NCI-H446 treated with DMSO at 0.1 percent for 48 hours (cell line): ENCODE results near the gene YES1.

Experiments used
- DNase-seq: peaks from one replicate; lab custom pipeline; 2025; lab: John Stamatoyannopoulos, UW

The YES1 gene

GRCh38 chr18:811892-812375 lies at the start of gene YES1:
YES1 (minus strand) TSS chr18:812242; CDS start chr18:756827, 55,415 bp downstream.
- no peak for DNase-seq

DNA sequence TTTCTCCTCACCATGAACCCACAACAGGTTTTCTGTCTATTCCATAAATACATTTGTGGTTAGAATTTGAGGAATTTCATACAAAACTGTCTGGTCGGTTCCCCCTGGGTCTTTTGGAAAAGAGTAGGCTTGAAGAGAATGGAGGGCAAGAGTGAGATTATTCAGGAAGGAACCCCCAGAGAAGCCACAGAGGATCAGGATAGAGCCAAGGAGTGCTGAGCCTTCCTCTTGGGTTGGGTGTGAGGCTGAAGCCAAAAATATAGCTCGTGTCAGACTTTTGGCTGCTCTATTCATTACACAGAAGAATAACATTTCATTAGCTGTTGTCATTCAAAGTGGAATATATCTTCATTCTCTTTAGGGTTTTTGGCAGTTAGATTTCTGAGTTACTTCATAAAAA lies 45.9 kb upstream of the YES1 start:
- no peak for DNase-seq

DNA sequence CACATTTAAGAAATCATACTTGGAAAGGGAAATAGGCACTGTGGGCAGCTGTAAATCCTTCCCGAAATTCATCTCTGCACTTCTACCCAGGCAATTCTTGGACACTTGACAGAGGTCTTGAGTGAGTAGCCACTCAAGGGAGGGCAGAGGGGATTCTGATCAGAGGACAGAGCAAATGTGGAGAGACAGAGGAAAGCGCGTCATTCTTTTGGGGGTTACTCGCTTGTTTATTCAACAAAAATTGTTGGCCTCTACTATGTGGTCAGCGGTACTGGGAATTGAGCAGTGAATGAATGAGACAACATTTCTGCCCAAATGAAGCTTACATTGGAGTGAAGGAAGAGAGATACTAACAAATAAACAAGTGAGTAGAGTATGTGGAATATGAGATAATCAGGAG lies 41.4 kb upstream of the YES1 start:
- DNase-seq = no peak

DNA sequence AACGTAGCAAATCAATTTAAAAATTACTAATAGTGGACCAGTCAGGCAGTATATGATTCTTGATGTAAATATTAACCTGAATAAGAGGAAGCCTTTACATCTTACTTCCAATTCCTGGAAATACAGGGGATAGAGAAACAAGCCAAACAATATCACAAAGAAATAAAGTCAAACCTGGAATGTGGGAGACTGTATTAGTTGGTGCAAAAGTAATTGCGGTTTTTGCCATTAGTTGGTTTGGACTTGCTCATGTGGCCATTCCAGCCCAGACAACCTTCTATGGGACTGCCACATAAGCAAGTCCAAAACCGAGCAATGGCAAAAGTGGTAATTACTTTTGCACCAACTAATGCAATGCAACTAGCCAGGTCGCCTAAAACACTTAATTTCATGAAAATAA lies 38.9 kb upstream of the YES1 start:
- no peak for DNase-seq

- DNase-seq = no peak
Observed at GRCh38 chr18:849021-849420, 37.0 kb upstream of the YES1 start.

GRCh38 chr18:848062-848861 lies 36.2 kb upstream of the YES1 start:
- no peak for DNase-seq

DNA sequence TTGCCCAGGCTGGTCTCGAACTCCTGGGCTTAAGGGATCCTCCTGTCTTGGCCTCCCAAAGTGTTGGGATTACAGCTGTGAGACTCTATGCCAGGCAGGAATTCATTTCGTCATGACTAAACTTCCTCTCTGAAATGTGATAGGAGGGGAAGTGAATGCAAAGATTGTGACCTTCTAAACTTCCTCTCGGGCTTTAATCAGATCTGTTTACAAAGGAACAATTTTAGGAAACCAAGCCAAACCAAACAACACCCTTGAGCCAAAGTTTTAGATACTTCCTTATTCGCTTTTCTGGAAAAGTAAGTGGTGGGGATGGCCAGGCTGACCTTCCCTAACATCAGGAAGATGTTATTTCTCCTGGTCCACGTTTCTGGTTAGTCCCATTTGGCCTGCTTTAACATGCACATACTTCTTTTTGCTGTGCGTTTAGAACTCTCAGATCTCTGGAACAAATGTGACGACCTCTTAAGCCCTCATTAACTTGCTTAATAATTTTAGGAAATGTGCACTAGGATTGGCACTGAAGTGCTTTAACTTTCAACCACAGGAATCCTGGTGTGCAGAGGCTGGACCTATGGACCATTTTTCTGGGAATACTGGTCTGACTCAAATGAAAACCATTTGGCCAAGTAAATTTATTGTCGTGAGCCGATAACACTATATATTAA lies 33.2 kb upstream of the YES1 start:
- no peak for DNase-seq

DNA sequence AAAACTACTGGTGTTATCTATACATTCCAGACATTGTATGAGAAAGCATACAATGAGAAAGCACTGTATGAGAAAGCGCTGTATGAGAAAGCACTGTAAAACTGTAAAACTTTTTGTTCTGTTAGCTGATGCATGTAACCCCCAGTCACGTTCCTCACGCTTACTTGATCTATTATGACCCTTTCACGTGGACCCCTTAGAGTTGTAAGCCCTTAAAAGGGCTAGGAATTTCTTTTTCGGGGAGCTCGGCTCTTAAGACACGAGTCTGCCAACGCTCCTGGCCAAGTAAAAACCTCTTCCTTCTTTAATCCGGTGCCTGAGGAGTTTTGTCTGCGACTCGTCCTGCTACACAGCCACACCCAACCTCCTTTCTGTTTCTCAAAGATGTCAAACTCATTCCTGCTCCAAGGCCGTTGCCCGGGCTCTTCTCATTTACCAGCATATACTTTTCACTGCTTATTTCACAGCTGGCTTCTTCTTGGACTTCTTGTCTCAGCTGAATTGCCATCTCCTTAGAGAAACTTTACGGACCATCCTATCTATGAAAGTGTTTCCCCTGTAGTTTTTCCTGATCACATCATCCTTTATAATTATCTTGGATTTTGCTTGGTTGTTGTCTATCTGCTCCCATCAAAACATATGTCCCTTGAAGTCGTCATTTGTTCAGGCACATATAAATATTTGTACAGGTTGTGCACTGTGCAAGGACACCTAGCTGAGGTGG lies 29.8 kb upstream of the YES1 start:
- DNase-seq = no peak

DNA sequence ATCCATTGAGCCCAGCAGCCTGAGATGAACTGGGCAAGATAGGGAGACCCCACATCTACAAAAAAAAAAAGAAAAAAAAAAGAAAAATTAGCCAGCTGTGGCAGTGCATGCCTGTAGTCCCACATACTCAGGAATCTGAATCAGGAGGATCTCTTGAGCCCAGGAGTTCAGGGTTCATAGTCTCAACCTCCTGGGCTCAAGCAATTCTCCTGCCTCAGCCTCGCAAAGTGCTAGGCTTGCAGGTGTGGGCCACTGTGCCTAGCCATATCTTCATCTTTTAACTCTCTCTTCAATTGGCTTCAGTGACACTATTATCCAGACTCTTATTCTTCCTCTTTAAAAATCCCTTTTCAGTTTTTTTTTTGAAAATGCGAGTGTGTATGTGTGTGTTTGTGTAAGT lies 28.5 kb upstream of the YES1 start:
- DNase-seq = no peak

- DNase-seq = no peak
Observed at GRCh38 chr18:840023-840408, 28.0 kb upstream of the YES1 start.

DNA sequence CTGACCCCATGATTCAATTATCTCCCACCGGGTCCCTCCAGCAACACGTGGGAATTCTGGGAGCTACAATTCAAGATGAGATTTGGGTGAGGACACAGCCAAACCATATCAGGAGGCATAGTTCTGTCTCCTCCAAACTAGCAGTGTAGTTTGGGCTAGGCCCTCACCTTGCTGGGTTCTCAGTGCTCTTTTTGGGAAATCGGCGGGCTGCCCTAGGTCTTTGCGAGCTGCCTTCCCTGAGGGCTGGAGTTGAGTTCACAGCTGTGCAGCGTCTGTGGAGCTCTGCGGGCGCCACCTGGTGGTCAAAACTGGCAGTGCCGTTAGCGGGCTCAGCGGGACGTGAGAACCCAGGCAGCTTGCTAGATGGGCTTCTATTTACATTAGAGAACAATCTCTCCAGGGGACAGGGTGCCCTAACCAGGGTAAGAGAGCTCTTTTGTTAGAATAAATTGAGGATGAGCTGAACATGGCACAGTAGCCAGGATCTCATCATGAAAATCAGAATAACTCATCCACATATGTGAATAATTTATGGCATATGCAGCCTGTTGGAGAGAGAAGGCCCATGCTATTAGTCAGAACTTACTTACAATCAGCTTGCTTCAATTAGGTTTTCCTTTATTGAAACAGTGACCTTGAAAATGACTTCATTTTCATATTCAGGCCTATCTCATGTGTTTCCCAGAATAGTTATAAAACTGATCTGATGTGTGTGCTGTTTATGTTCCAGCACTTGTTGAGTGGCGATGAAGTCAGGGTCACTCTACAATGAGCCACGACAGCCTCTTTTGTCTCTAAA lies 27.4 kb upstream of the YES1 start:
- peak; percentile 28 for DNase-seq

DNA sequence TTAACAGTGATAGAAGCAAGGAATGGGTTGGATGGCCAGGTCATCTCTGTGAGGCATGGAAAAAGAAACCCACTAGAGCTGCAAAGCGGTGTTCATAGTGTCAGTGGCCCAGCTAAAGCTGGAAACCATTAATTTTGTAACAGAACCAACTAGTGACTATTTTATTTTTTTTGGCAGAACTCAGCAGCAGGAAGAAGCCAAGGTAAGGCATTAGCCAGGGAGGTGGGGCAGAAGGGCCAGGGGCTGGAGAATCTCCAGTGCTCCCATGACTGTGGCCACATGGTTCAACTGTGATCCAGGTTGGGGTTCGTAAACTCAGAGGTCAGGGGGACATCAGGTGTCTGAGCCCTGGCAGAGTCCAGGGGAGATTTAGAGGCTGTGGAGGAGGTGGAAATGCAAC lies 25.9 kb upstream of the YES1 start:
- DNase-seq = no peak

DNA sequence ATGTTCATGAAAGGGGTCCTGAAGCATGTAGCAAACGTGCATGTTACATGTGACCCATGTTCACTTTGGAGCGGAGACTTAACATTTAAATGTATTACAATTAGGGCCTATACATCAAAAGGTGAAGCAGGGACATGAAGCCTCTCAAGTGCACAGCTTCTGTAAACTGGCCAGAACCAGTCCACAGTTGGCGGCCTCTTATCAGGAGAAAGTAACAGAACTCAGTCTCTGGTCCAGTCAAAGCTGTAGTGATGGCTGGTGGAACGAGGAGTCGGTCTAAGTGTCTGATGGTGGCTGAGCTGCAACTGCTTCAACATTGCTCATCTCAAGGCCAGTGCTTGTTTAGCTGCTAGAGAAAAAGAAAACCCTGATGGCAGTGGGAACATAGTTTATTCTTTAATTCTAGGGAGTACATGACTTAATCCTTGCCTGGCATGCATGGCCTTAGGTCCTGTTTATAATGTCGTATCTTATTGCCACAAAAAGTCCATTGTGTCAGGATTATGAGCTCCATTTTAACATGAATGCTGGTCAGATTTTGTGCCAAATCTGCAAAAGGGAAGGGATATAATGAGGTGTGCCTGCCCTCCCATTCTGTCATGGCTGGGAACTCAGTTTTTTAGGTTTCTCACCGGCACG lies 22.2 kb upstream of the YES1 start:
- DNase-seq = no peak

GRCh38 chr18:833197-833596 lies 21.2 kb upstream of the YES1 start:
- no peak for DNase-seq

- DNase-seq = no peak
Observed at GRCh38 chr18:832085-832681, 20.1 kb upstream of the YES1 start.

DNA sequence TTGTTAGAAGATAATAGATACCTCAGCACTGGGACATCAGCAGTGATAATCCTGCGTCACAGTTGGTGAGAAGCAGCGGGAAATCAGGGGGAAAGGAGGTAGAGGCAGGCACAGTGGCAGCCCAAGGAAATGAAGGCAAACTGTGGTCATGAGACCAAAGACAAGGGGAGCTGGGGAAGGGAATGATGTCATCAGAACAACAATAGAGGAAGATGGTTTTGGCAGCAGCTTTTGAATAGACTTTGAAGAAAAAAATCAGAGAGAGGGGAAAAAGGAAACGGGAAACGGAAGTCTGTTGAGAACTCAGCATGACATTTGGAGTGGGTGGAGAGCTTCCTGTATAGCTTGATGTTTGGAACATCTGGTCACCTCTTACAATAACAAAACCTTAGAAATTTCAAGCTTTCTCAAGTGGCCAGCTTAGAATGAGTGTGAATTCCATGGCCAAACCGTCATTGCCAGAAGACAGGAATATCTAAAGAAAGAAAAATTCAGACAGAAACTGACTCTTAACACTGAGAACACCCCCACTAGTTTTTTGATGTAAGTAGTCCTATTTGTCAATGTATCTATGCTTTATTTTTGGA lies 18.4 kb upstream of the YES1 start:
- DNase-seq = no peak

GRCh38 chr18:829432-829831 lies 17.4 kb upstream of the YES1 start:
- no peak for DNase-seq

GRCh38 chr18:827093-827677 lies 15.1 kb upstream of the YES1 start:
- no peak for DNase-seq

GRCh38 chr18:825891-826585 lies 14.0 kb upstream of the YES1 start:
- DNase-seq = no peak

GRCh38 chr18:824179-824578 lies 12.1 kb upstream of the YES1 start:
- DNase-seq = no peak
